LoVo (cell line): ENCODE results near the gene HOXD11.

Experiments
- DNase-seq: peaks from one replicate; pipeline ENCODE4 v3.0.0-alpha.2; 2016; ENCODE audit warnings: low spot score

Gene HOXD11

GRCh38 chr2:176093145-176093897 lies 13.8 kb upstream of the HOXD11 start:
- peak; percentile 52 for DNase-seq

GRCh38 chr2:176093898-176094249 lies 13.2 kb upstream of the HOXD11 start:
- no peak for DNase-seq

- DNase-seq = no peak
Observed at GRCh38 chr2:176094349-176094748, 12.7 kb upstream of the HOXD11 start.

GRCh38 chr2:176095421-176095820 lies 11.7 kb upstream of the HOXD11 start:
- DNase-seq = no peak

- DNase-seq = peak; percentile 22
Observed at GRCh38 chr2:176096243-176096985, 10.7 kb upstream of the HOXD11 start.

GRCh38 chr2:176096986-176097819 lies 9.9 kb upstream of the HOXD11 start:
- peak; percentile 84 for DNase-seq

- no peak for DNase-seq
Observed at GRCh38 chr2:176097820-176098365, 9.2 kb upstream of the HOXD11 start.

GRCh38 chr2:176098366-176099158 lies 8.5 kb upstream of the HOXD11 start:
- DNase-seq = no peak

GRCh38 chr2:176099159-176099727 lies 7.8 kb upstream of the HOXD11 start:
- no peak for DNase-seq

- DNase-seq = no peak
Observed at GRCh38 chr2:176099728-176100546, 7.1 kb upstream of the HOXD11 start, which contains the start of gene HOXD12. Gene HOXD12, plus strand, starts transcription at chr2:176099795. Its CDS starts 7 bp downstream, at chr2:176099802.

GRCh38 chr2:176100547-176101140 lies 6.4 kb upstream of the HOXD11 start:
- DNase-seq = no peak

- no peak for DNase-seq
Observed at GRCh38 chr2:176101216-176101830, 5.8 kb upstream of the HOXD11 start.

GRCh38 chr2:176101842-176102241 lies 5.2 kb upstream of the HOXD11 start:
- no peak for DNase-seq

GRCh38 chr2:176102309-176102866 lies 4.7 kb upstream of the HOXD11 start:
- no peak for DNase-seq

- no peak for DNase-seq
Observed at GRCh38 chr2:176103194-176103593, 3.9 kb upstream of the HOXD11 start.

- no peak for DNase-seq
Observed at GRCh38 chr2:176103742-176104315, 3.3 kb upstream of the HOXD11 start.

GRCh38 chr2:176104316-176105077 lies 2.6 kb upstream of the HOXD11 start:
- peak; percentile 87 for DNase-seq
